ENCODE results near the gene SLC35A5.

The SLC35A5 gene

GRCh38 chr3:112627419-112627818, 65.6 kb downstream of the SLC35A5 start:
- peak; percentile 58 for DNase-seq (ENCODE audit: low spot score)

GRCh38 chr3:112627919-112628466, 66.1 kb downstream of the SLC35A5 start:
- DNase-seq (ENCODE audit: low spot score), result no peak

- DNase-seq (ENCODE audit: low spot score), result peak; percentile 45
Measured at GRCh38 chr3:112629425-112629824, 67.6 kb downstream of the SLC35A5 start.

DNA sequence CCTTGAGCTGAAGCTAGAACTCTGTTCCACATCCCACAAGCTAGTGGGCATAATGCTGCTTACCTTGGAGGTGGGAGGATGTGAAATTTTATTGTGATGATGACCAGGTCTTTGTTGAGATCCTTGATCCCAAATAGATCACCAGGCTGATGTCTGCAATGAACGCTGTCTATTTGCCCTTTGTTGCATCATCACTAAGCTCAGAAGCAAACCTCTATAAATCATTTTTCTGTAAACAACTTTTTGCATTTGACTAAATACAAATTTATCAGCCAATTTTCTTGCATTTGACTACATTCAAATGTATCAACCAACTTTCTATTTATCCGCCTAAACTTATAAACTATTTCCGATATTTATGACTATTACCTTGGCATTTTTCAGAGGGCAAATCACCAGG, 69.4 kb downstream of the SLC35A5 start:
- DNase-seq (ENCODE audit: low spot score), result no peak

GRCh38 chr3:112632596-112632995, 70.8 kb downstream of the SLC35A5 start:
- DNase-seq (ENCODE audit: low spot score), result no peak

- DNase-seq (ENCODE audit: low spot score), result no peak
Measured at GRCh38 chr3:112633191-112633590, 71.3 kb downstream of the SLC35A5 start.

DNA sequence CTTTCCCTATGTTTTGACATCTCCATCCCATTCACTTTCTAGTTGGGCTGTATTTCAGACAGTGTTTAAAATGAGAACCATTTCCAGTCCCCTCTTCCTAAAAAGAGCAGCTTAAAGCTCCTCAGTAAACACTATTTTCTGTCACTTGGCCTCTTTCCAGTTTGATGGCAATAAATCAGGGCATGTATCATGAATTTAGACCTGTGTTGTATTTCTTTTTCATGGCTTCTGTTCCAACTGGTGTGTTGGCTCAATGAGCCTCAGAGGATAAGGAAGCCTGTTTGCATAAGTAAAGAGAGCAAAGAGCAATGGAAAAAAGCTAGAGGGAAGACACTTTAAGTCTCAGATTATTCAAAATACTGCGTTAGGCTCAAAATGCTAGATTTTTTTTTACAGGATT, 71.9 kb downstream of the SLC35A5 start:
- no peak for DNase-seq (ENCODE audit: low spot score)

GRCh38 chr3:112634786-112635541, 73.1 kb downstream of the SLC35A5 start:
- no peak for DNase-seq (ENCODE audit: low spot score)

Measured in pons (tissue), 1 donor.